H54 (cell line): ENCODE results near the gene EVI5L.

Source experiments
- DNase-seq: peaks from one replicate; pipeline ENCODE4 v3.0.0; 2011; ENCODE audit warnings: low spot score, mixed read lengths; ENCODE audit not compliant: insufficient read length
- FAIRE-seq: peaks from 3 replicates; lab custom pipeline; 2011; peaks lifted over from hg19 to GRCh38; lab: Jason Lieb, UNC
- POLR2A ChIP-seq: IDR thresholded peaks from 2 replicates; pipeline ENCODE4 v1.6.1; 2011; ENCODE audit warnings: low read depth, mild to moderate bottlenecking, low read length

EVI5L gene

DNA sequence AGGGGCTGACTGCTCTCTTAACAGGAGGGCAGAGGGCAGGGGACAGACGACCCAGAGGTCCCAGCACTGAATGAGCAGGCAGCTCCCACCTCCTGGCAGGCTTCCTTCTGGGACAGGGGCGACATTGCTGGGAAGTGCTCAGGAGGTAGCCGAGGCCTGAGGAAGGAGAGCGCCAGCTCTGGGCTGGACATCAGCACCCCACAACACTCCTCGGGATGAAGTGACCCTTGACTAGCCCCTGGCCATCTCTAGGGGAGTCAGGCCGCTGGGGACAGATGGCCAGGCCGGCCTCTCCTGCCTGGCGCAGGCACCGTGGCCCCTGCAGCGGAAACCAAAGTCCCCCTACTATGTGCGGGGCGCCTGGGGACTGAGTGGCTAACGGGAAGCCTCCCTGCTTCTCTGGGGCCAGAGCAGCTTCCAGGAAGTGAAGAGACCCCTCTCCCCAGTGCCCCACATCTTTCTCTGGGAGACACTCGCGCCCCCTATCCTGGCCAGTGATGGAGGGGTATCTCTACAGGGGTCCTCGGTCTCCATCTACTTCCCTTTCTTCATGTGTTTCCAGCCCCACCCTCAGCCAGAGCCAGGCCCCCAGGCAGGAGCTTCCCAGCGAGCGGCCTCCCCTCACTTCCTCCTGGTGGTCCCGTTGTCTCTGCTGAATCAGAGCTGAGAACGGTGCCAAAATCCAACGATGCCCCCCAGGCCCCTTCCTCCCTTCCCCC lies 34.1 kb downstream of the EVI5L start:
- DNase-seq, result no peak
- FAIRE-seq, result no peak
- TF ChIP-seq POLR2A, result no peak

DNA sequence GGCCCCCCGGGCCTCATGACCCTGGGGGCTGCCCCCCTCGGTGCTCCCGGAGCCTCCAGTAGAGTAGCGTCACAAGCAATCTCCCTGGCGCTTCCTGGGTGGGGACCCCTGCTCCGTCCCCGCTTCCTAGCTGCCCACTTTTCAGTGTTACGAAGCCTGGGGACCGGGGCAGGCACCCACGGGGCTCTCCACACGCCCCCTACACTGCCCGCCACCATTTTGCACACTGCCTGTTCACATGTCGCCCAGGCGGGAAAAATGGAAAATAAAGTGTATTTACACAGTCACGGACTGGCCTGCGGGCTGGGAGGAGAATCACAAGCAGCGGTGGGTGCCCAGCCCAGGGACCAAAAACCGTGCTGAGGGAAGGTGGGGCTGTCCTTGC lies 34.7 kb downstream of the EVI5L start:
- no peak for DNase-seq
- FAIRE-seq, result no peak
- no peak for TF ChIP-seq POLR2A

DNA sequence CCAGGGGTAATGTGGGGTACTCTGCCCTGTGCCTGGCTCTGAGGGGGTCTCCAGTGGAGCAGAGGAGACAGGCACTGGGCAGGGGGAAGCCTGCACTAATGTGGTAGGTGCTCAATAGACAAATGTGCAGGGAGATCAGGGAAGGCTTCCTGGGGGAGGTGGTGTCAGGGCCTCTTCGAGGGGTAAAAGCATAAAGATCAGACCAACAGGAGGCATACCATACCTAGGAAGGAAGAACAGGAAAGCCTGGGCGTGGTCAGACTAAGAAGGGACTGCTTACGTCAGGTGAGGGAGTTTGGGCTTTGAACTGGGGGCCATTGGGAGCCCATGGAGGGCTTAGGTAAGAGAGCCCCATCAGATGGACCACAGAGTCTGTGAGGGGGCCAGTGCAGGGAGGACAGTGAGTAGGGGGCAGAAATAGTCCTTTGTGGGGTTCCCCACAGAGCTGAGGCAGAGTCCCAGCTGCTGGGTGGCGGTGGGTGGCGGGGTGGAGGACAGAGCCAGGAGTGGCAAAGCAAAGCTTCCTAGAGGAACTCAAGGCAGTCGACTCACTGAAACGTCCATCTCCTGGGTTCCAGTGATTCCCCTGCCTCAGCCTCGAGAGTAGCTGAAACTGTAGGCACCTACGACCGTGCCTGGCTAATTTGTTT lies 35.4 kb downstream of the EVI5L start:
- TF ChIP-seq POLR2A, result no peak
- DNase-seq (no peak), FAIRE-seq (no peak)

DNA sequence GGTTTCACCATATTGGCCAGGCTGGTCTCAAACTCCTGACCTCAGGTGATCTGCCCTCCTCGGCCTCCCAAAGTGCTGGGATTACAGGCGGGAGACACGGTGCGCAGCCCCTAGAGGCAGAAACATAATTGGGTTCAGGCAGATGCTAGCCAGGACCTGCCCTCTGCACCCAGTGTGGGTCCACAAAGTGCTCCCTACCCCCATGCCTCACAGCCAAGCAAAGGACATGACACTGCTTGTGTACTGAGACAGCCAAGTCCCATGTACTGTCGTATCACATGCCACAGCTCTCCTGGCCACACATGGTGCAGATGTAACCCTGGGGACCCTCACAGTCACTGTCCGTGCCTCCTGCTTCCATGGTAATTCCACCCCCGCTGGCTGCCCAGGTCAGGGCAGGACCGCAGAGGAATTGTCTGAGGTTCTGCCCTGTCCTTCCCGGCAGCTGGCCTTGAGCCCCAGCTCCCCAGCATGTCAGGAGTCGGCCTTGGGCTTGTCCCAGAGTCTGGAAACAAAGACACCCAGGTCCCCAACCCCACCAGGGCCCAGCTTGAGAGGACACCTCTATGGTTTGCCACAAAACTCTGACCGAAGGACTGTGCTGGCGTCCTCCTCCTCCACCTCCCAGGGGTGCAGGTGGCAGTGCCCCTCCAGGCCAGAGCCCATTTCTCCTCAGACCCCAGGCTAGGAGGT lies 36.5 kb downstream of the EVI5L start:
- no peak for DNase-seq
- TF ChIP-seq POLR2A, result no peak
- FAIRE-seq, result no peak

DNA sequence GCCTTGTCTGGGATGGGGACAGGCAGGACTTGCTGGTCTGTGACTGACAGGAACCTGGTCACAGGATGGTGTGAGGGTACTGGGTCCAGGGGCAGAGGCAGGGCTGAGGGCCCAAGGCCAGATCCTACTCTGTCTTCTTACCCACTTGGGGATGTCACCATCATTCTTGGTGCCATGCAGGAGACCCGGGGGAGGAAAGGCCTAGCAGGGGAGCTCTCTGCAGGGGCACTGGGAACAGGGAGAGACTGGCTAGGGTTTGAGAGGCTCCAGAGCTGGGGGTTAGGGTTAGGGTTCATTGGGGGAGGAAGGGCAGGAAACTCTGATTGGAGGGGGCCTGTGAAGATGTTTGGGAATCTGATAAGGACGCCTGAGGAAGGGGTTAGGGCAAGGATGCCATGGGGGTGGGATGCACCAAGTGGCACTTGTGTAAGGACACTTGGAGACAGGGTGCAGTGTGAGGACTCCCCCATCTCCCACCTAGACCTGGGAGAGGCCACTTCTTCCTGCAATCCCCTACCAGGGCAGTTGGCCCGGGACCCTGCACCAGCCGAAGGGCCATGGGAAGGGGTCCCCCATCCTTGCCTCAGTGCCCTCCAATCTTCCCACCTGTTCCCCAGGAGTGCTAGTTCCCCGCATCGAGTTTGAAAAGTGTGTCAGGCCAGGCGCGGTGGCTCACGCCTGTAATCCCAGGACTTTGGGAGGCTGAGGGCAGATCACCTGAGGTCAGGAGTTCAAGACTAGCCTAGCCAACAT lies 37.2 kb downstream of the EVI5L start:
- FAIRE-seq (no peak), DNase-seq (no peak)
- no peak for TF ChIP-seq POLR2A

DNA sequence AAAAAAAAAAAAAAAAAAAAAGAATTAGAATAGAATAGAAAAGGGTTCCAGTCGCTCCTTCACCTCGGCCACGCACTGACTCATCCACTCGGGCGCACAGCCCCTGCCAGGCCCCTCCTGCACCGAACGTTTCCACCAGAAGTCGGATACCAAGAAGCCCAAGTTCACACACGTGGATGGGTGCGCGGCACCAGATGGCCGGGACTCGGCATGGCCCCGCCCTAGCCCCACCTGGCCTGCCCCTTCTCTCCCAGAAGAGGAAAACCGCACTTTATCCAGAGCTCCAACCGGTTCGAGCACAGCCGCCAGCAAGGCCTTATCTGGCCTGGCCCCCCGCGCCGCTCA lies 38.3 kb downstream of the EVI5L start:
- no peak for FAIRE-seq
- no peak for TF ChIP-seq POLR2A

DNA sequence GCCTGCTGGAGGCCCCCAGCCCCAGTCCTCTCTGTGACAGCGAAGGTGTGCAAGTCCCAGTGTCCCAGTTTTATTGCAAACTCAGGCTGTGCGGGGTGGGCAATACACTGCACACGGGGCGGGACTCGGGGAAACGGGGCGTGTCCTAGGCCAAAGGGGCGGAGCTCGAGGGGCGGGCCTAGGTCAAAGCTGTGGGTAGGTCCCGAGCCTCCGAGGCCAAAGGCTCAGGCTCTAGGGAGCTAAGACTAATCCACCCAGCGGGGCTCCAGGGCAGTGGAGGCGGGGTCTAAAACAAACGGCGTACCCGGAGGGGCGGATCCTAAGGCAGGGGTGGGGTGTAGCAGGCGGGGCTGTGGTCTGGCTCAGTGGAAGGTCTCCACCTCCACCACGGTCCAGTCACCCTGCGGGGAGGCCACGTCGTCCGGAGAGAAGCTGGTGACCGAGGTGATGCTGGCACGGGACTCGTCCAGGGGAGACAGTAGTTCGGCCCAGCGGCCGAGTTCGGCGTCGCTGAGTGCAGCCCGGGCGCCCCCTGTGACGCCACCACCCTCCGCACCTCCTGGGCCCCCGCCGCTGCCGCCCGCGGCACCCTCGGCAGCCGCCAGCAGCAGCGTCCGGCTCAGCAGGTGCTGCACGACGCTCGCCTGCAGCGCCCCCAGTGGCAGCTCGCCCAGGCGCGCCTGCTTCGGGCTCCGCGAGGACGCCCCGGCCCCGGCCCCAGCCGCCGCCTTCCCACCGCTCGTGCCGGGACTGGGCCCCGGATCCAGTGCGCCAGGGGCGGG lies 38.8 kb downstream of the EVI5L start:
- DNase-seq (peak; percentile 87), FAIRE-seq (no peak)
- no peak; the same call in 1 of the 2 replicates for TF ChIP-seq POLR2A

More for the DNA sequence above, 38.3 kb downstream of the EVI5L start:
- no peak for DNase-seq

DNA sequence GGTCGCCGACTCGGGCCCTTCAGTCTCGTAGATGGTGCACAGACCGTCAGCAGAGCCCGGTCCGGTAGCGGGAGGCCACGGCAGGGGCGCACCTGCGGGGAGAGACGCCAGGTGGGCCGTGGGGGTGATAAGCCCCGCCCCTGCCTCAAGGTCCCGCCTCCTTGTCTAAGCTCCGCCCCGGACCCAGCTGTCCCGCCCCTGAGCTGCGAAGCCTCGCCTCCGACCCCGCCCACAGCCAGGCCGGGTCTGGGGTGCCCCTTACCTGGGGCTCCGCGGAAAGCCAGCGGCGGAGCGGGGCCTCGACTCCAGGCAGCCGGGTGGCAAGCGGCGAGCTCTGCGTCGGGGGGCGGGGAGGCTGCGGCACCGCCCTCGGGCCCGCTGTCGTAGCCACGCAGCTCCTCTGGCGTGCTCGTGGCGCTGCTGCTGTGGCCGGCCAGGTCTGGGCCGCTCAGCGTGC lies 39.5 kb downstream of the EVI5L start:
- no peak for TF ChIP-seq POLR2A
- DNase-seq (no peak), FAIRE-seq (no peak)

DNA sequence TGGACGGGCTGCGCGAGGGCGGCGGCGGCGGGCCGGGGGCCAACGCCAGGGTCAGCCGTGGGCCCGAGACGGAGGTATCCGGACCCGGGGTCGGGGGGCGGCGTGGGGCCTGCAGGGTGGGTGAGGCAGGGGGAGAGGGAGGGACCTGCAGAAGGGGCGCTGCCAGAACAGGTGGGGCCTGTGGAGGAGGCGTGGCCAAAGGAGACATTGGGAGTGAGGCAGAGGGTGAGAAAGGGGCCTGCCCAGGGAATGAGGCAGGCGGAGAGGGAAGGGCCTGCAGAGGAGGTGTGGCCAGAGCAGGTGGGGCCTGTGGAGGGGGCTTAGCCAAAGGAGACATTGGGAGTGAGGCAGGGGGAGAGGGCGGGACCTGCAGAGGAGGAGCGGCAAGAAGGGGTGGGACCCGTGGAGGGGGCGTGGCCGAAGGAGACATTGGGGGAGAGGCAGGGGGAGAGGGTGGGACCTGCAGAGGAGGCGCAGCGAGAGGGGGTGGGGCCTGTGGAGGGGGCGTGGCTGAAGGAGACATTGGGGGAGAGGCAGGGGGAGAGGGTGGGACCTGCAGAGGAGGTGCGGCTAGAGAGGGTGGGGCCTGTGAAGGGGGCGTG lies 40.0 kb downstream of the EVI5L start:
- FAIRE-seq, result no peak
- no peak for DNase-seq
- no peak for TF ChIP-seq POLR2A

DNA sequence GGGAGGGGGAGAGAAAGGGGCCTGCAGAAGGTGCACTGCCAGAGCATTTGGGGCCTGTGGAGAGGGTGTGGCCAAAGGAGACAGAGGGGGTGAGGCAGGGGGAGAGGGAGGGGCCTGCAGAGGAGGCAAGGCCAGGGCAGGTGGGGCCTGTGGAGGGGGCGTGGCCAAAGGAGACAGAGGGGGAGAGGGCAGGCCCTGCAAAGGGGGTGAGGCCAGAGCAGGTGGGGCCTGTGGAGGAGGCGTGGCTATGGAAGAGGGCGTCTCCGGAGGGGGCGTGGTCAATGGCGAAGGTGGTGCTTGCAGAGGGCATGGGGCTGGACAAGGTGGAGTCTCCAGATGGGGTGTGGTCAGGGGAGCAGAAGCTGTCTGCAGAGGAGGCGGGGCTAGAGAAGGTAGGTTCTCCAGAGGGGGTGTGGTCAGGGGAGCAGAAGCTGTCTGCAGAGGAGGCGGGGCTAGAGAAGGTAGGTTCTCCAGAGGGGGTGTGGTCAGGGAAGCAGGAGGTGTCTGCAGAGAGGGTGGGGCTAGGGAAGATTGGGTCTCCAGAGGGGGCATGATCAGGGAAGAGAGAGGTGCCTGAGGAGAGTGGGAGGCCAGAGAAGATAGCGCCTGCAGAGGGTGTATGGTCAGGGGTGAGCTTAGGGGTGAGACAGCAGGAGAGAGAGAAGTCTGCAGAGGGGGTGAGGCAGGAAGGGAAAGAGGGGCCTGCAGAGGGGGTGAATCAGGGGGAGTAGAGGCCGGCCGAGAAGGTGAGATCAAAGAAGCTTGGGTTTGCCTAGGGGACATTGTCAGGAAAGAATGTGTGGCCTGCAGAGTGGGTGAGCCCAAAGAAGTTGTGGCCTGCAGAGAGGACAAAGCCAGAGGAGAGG lies 40.8 kb downstream of the EVI5L start:
- DNase-seq (peak; percentile 66), FAIRE-seq (peak; percentile 95)
- no peak for TF ChIP-seq POLR2A

DNA sequence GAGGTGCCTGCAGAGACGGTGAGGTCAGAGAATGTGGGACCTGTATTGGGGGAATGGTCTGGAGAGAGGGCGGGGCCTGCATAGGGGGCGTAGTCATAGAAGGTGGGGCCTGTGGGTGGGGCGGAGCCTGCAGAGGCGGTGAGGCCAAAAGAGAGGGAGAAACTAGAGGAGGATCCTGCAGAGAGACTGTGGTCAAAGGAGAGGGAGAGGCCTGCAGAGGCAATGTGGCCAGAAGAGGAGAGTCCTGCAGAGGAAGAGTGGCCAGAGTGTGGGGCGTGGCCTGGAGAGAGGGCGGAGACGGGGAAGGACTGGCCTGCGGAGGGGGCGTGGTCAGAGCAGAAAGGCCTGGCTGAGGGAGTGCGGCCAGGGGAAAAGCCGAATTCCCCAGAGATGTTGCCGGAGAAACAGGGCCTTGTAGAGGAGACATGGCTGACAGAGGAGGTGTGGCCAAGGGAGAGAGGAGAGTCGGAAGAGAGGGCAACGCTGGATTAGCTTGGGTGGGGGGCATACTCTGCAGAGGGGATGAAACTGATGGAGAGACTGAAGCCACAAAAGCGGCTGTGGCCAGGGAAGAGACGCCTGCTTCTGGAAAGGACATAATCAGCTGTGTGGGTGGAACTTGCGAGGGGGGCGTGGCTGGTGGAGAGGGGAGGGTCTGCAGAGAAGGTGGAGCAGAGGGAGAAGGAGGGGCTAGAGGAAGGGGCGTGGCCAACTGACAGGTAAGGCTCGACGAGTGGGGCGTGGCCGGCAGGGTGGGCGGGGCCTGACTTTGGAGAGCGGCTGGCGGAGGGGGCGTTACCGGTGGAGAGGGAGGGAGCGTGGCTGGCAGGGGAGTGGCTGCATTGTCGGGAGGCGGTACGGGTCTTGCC lies 41.7 kb downstream of the EVI5L start:
- FAIRE-seq, result peak; percentile 94
- no peak for TF ChIP-seq POLR2A
- DNase-seq, result peak; percentile 83
